Neuronal stem cell (in vitro differentiated cells): ENCODE measurements around the gene MACROH2A2.

Experiments
- DNase-seq: peaks from one replicate; pipeline ENCODE4 v3.0.0-alpha.2; 2013; ENCODE audit warnings: low spot score
- H2AFZ ChIP-seq: one replicate; pipeline ENCODE4 v1.6.1; 2013; ENCODE audit warnings: mild to moderate bottlenecking, low read length, inconsistent platforms
- H2AK5ac ChIP-seq: 2 replicates; pipeline ENCODE4 v1.6.1; 2013; ENCODE audit warnings: low read depth, mild to moderate bottlenecking, inconsistent platforms, low read length, moderate library complexity, mixed read lengths
- H2BK120ac ChIP-seq: 2 replicates; pipeline ENCODE4 v1.6.1; 2013; ENCODE audit warnings: low read depth, mild to moderate bottlenecking, inconsistent platforms, low read length, moderate library complexity, mixed read lengths
- H2BK12ac ChIP-seq: one replicate; pipeline ENCODE4 v1.6.1; 2013; ENCODE audit warnings: low read length, inconsistent platforms
- H2BK15ac ChIP-seq: 2 replicates; pipeline ENCODE4 v1.6.1; 2013; ENCODE audit warnings: mild to moderate bottlenecking, low read length, inconsistent platforms, mixed read lengths
- H2BK5ac ChIP-seq: one replicate; pipeline ENCODE4 v1.6.1; 2013; ENCODE audit warnings: inconsistent platforms, mild to moderate bottlenecking, low read length, moderate library complexity
- H3K14ac ChIP-seq: one replicate; pipeline ENCODE4 v1.6.1; 2013; ENCODE audit warnings: low read length, inconsistent platforms
- H3K18ac ChIP-seq: 2 replicates; pipeline ENCODE4 v1.6.1; 2013; ENCODE audit warnings: low read length, inconsistent platforms
- H3K23ac ChIP-seq: 2 replicates; pipeline ENCODE4 v1.6.1; 2013; ENCODE audit warnings: low read depth, mild to moderate bottlenecking, mixed read lengths, low read length, inconsistent platforms; ENCODE audit not compliant: poor library complexity
- H3K27ac ChIP-seq: replicated peaks from 3 replicates; pipeline ENCODE4 v1.5.1; 2013; ENCODE audit warnings: low read length, inconsistent platforms
- H3K27me3 ChIP-seq, 3 experiments: 2 replicates each; pipeline ENCODE4 v1.6.1; 2013; ENCODE audit warnings: low read length in 3 of 3, mild to moderate bottlenecking in 2 of 3, inconsistent platforms in 1 of 3, low read depth in 1 of 3, mixed read lengths in 1 of 3, moderate library complexity in 1 of 3; ENCODE audit not compliant: control insufficient read depth in 3 of 3, insufficient read depth in 3 of 3
- H3K36me3 ChIP-seq, 2 donors: replicated peaks in 1 of 2; 2 replicates each; pipeline ENCODE4 v1.6.1; 2013; ENCODE audit warnings: low read length in 2 of 2; ENCODE audit not compliant: control insufficient read depth in 2 of 2, insufficient read depth in 2 of 2
- H3K4ac ChIP-seq: 2 replicates; pipeline ENCODE4 v1.6.1; 2013; ENCODE audit warnings: inconsistent platforms, mild to moderate bottlenecking, low read length, moderate library complexity
- H3K4me1 ChIP-seq, 2 donors: 1 replicate in 1 of 2; 2 replicates in 1 of 2; pipeline ENCODE4 v1.6.1; 2013; ENCODE audit warnings: low read length in 2 of 2, low read depth in 1 of 2; ENCODE audit not compliant: control insufficient read depth in 2 of 2, insufficient read depth in 1 of 2
- H3K4me2 ChIP-seq: one replicate; pipeline ENCODE4 v1.6.1; 2013; ENCODE audit warnings: mild to moderate bottlenecking, low read length, inconsistent platforms; ENCODE audit not compliant: insufficient read depth, poor library complexity, severe bottlenecking
- H3K4me3 ChIP-seq, 2 donors: 2 replicates each; pipeline ENCODE4 v1.5.1; 2013; ENCODE audit warnings: low read length in 2 of 2, mild to moderate bottlenecking in 2 of 2, inconsistent platforms in 1 of 2, moderate library complexity in 1 of 2
- H3K79me1 ChIP-seq: one replicate; pipeline ENCODE4 v1.6.1; 2013; ENCODE audit warnings: low read depth, mild to moderate bottlenecking, inconsistent platforms, low read length, moderate library complexity
- H3K9ac ChIP-seq: one replicate; pipeline ENCODE4 v1.6.1; 2013; ENCODE audit warnings: mild to moderate bottlenecking, low read depth, low read length, inconsistent platforms; ENCODE audit not compliant: poor library complexity
- H3K9me3 ChIP-seq, 2 donors: replicated peaks in 1 of 2; 2 replicates each; pipeline versions ENCODE3 to v1.6.1; 2013; ENCODE audit warnings: low read length in 2 of 2, mild to moderate bottlenecking in 2 of 2, inconsistent platforms in 1 of 2, low read depth in 1 of 2, mixed read lengths in 1 of 2, moderate library complexity in 1 of 2; ENCODE audit not compliant: control insufficient read depth in 2 of 2, insufficient read depth in 1 of 2
- H4K8ac ChIP-seq: one replicate; pipeline ENCODE4 v1.6.1; 2013; ENCODE audit warnings: low read depth, mild to moderate bottlenecking, inconsistent platforms, low read length, moderate library complexity
- H4K91ac ChIP-seq: one replicate; pipeline ENCODE4 v1.6.1; 2013; ENCODE audit warnings: low read length, low read depth, mild to moderate bottlenecking, inconsistent platforms; ENCODE audit not compliant: poor library complexity
- WGBS, 2 donors: extraction: QIAGEN DNeasy Blood & Tissue Kit; methylation state at CpG; one replicate each; pipeline ENCODE4 v1.1.7; 2013; ENCODE audit warnings: missing lambda C conversion rate in 2 of 2, mixed read lengths in 1 of 2; ENCODE audit not compliant: insufficient read length in 2 of 2, insufficient replicate concordance in 1 of 2; ENCODE audit errors: extremely low coverage in 2 of 2; 5-methylcytosine and 5-hydroxymethylcytosine counted together

The MACROH2A2 gene

DNA sequence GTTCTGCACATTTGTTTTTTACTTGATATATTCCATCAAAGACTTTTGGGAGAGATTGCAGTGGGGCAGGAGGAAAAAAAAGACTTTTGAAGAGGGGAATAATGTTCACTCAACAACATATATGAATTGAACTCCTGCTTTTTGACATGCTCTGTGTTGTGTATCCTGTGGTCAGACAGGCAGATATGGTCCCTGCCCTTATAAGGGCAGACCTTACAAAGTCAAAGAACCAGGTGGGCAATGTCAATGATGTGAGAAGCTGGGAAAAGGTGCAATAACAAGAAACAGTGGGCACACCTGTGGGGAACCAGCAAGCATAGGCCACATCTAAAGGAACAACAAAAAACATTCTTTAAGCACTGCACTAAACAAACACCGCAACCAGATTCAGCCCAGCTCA is 71.8 kb downstream of the MACROH2A2 start:
- no peak overlapping the region for H4K8ac ChIP-seq
- H3K18ac ChIP-seq = no peak overlapping the region
- H3K4me2 ChIP-seq = no peak overlapping the region
- H2AFZ ChIP-seq = no peak overlapping the region
- no peak overlapping the region for H3K23ac ChIP-seq
- H3K4ac ChIP-seq = no peak overlapping the region
- H3K9me3 ChIP-seq = no peaks in the 10 kb centered on the region
- no peak overlapping the region for H3K4me3 ChIP-seq
- H2BK5ac ChIP-seq = no peak overlapping the region
- H3K79me1 ChIP-seq = no peaks in the 10 kb centered on the region
- DNase-seq = no peak
- no peaks in the 10 kb centered on the region for H3K4me1 ChIP-seq
- no peak overlapping the region for H2BK12ac ChIP-seq
- H2AK5ac ChIP-seq = no peak overlapping the region
- H2BK15ac ChIP-seq = no peak overlapping the region
- no peak overlapping the region for H3K9ac ChIP-seq
- H3K36me3 ChIP-seq = no peaks in the 10 kb centered on the region
- H3K27ac ChIP-seq = no peak overlapping the region
- peaks cover 0 to 11% (median 0%) of the 10 kb centered on the region in 3 experiments for H3K27me3 ChIP-seq
- no peak overlapping the region for H2BK120ac ChIP-seq
- H3K14ac ChIP-seq = no peak overlapping the region
- no peak overlapping the region for H4K91ac ChIP-seq
- no CpG with 5 or more reads among the region's 1 CpG for WGBS, 2 donors

DNA sequence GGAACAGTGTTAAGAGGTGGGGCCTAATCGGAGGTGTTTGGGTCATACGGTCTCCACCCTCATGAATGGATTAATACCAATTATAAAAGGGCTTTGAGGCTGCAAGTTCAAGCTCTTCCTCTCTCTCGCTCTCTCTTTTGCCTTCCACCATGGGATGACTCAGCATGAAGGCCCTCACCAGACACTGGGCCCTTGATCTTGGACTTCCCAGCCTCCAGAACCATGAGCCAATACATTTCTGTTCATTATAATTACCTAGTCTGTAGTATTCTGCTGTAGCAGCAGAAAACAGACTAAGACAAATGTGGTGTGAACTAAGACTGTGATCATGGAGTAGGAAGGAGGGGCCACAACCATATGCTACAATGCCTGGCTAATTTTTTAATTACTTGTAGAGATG is 72.3 kb downstream of the MACROH2A2 start:
- H3K36me3 ChIP-seq = no peaks in the 10 kb centered on the region
- no peak overlapping the region for H3K14ac ChIP-seq
- peaks cover 0 to 11% (median 0%) of the 10 kb centered on the region in 3 experiments for H3K27me3 ChIP-seq
- H3K18ac ChIP-seq = no peak overlapping the region
- H3K79me1 ChIP-seq = no peaks in the 10 kb centered on the region
- no peak overlapping the region for H2BK120ac ChIP-seq
- no peak overlapping the region for H2BK5ac ChIP-seq
- H3K4me2 ChIP-seq = no peak overlapping the region
- H3K9me3 ChIP-seq = no peaks in the 10 kb centered on the region
- no peak overlapping the region for H2AK5ac ChIP-seq
- DNase-seq = no peak
- no peak overlapping the region for H3K27ac ChIP-seq
- H3K23ac ChIP-seq = no peak overlapping the region
- no peak overlapping the region for H2BK15ac ChIP-seq
- H2AFZ ChIP-seq = no peak overlapping the region
- no peak overlapping the region for H3K9ac ChIP-seq
- no peak overlapping the region for H3K4ac ChIP-seq
- H4K91ac ChIP-seq = no peak overlapping the region
- no peak overlapping the region for H2BK12ac ChIP-seq
- H3K4me3 ChIP-seq = no peak overlapping the region
- WGBS, 2 donors = no CpG with 5 or more reads among the region's 3 CpGs
- H3K4me1 ChIP-seq = no peaks in the 10 kb centered on the region
- H4K8ac ChIP-seq = no peak overlapping the region

DNA sequence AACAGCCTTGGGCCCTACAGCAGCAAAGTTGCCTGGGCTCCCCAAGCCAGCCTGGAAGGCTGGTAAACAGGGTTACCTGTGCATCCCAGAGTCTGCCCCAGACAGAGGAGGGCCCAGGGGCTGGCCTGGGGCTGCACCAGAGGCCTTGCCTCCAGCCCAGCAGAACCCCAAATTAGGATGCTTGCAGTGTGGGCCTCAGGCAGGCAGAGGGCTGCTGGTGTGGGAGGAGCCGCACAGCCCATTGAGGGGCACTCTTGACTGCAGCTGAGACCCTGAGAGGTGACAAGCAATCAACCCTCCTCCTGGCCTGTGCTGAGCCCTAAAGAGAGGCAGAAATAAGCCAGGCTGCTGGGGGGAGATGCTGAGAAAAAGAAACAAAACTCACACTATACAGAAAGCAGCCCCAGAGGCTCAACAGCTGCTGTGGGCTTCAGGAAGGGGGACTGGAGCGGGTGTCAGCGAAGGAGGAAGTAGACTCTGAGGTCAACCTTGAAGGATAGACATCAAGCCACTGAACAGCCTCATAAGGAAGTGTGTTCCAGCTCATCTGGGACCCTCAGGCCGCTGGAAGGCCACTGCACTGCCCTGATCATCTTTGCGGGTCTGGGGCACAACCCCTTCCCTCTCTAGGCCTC is 73.4 kb downstream of the MACROH2A2 start:
- no peak for DNase-seq
- WGBS, 2 donors = no CpG with 5 or more reads among the region's 5 CpGs
- H3K4ac ChIP-seq = no peak overlapping the region

DNA sequence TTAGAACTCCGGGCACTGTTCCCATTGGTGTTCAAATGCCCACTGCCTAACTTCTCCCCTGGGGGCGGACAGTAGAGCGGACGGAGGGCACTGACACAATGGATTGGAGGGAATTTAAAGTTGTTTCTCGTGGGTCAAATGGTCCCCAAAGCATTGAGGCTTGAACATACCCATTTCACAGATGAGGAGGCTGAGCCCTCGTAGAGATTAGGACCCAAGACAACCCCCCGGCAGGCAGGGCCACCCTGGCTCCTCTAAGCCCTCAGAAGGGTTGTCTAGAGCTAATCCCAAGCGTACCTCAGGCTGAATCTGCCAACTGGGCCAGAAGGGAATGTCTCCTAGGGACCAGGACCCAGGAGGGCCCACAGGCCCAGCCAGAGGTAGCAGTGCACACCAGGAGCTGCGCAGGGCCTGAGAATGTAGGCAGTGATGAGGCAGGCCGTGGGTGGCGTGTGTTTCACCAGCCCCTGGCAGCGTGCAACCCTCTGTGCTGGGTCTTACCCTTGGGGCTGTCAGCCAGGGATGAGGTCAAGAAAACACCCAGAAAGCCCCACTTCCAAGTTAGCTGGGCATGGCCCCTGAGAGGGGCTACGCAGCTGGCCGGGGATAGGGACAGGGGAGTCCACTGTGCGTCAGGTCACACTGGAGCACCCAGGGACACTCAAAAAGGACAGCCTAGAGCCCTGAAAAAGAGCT is 74.2 kb downstream of the MACROH2A2 start:
- H3K23ac ChIP-seq = no peak overlapping the region
- H3K27ac ChIP-seq = no peak overlapping the region
- H2BK15ac ChIP-seq = no peak overlapping the region
- no peak overlapping the region for H2BK5ac ChIP-seq
- no peak overlapping the region for H3K4me2 ChIP-seq
- H2AFZ ChIP-seq = no peak overlapping the region
- WGBS, 2 donors = no CpG with 5 or more reads among the region's 15 CpGs
- DNase-seq = no peak
- H3K79me1 ChIP-seq = no peaks in the 10 kb centered on the region
- no peak overlapping the region for H2BK120ac ChIP-seq
- H4K8ac ChIP-seq = no peak overlapping the region
- peak overlapping the region; percentile 5 for H3K18ac ChIP-seq
- H2BK12ac ChIP-seq = no peak overlapping the region
- no peaks in the 10 kb centered on the region for H3K36me3 ChIP-seq
- H4K91ac ChIP-seq = no peak overlapping the region
- no peak overlapping the region for H3K4me3 ChIP-seq
- peaks cover 0 to 26% (median 9%) of the 10 kb centered on the region in 3 experiments for H3K27me3 ChIP-seq
- no peak overlapping the region for H3K14ac ChIP-seq
- H3K4me1 ChIP-seq = no peaks in the 10 kb centered on the region
- no peaks in the 10 kb centered on the region for H3K9me3 ChIP-seq
- H2AK5ac ChIP-seq = peak overlapping the region; percentile 51
- no peak overlapping the region for H3K4ac ChIP-seq
- no peak overlapping the region for H3K9ac ChIP-seq

More for the DNA sequence above, 73.4 kb downstream of the MACROH2A2 start:
- Histone ChIP-seq H3K36me3 (no peaks in the 10 kb centered on the region), H2BK12ac (no peak overlapping the region), H3K27ac (no peak overlapping the region), H3K79me1 (no peaks in the 10 kb centered on the region), H3K18ac (peak overlapping the region; percentile 27), H3K27me3 (peaks cover 0 to 18% (median under 1%) of the 10 kb centered on the region in 3 experiments), H3K4me3 (no peak overlapping the region), H2BK120ac (no peak overlapping the region), H3K14ac (no peak overlapping the region), H2AFZ (no peak overlapping the region), H2AK5ac (no peak overlapping the region), H3K9me3 (no peaks in the 10 kb centered on the region), H2BK15ac (no peak overlapping the region), H3K9ac (no peak overlapping the region), H4K8ac (no peak overlapping the region), H2BK5ac (no peak overlapping the region), H3K4me2 (no peak overlapping the region), H4K91ac (no peak overlapping the region), H3K23ac (no peak overlapping the region), H3K4me1 (no peaks in the 10 kb centered on the region)
